AG09309 (cell line): ENCODE measurements around the gene ETFA.
A peak's percentile ranks its signal among the peaks of the same experiment; 100 is the strongest.

Experiments
- DNase-seq: peaks from one replicate; pipeline ENCODE4 v3.0.0-alpha.2; 2010; ENCODE audit warnings: low read depth
- H3K4me3 ChIP-seq: 2 replicates; pipeline ENCODE4 v1.5.1; 2011; ENCODE audit warnings: mild to moderate bottlenecking, low read depth, low read length, moderate library complexity; ENCODE audit not compliant: control insufficient read depth
- CTCF ChIP-seq: IDR thresholded peaks from 2 replicates; pipeline ENCODE4 v1.5.1; 2011; ENCODE audit warnings: mild to moderate bottlenecking, low read depth, low read length, inconsistent platforms; ENCODE audit not compliant: insufficient read depth, control insufficient read depth; ENCODE audit errors: missing control alignments

ETFA gene

GRCh38 chr15:76191539-76192244, 119.6 kb downstream of the ETFA start:
- no peak for DNase-seq
- TF ChIP-seq CTCF: no peak
- H3K4me3 ChIP-seq: no peak overlapping the region

- DNase-seq: no peak
- H3K4me3 ChIP-seq: no peak overlapping the region
- TF ChIP-seq CTCF: peak; percentile 95
Observed at GRCh38 chr15:76190751-76191538, 120.3 kb downstream of the ETFA start.

- no peak overlapping the region for H3K4me3 ChIP-seq
- TF ChIP-seq CTCF: no peak
- no peak for DNase-seq
Observed at GRCh38 chr15:76190070-76190564, 121.2 kb downstream of the ETFA start.

- no peak for DNase-seq
- TF ChIP-seq CTCF: no peak
- no peak overlapping the region for H3K4me3 ChIP-seq
Observed at GRCh38 chr15:76189106-76189505, 122.2 kb downstream of the ETFA start.

- DNase-seq: no peak
- no peak overlapping the region for H3K4me3 ChIP-seq
- no peak for TF ChIP-seq CTCF
Observed at GRCh38 chr15:76187163-76187562, 124.1 kb downstream of the ETFA start.

- TF ChIP-seq CTCF: peak; percentile 68
- no peak for DNase-seq
- no peak overlapping the region for H3K4me3 ChIP-seq
Observed at GRCh38 chr15:76185716-76186115, 125.6 kb downstream of the ETFA start.
